ENCODE data around the gene WNT5B. TPM values are rescaled to one million over a fixed set of nuclear protein-coding genes. Genes with fewer than 3 reads are reported as not detected.

WNT5B gene
- total RNA-seq, 4 donors from 2014 or later, result 0.53 to 9.1 (median 0.94) TPM; not detected in 1

DNA sequence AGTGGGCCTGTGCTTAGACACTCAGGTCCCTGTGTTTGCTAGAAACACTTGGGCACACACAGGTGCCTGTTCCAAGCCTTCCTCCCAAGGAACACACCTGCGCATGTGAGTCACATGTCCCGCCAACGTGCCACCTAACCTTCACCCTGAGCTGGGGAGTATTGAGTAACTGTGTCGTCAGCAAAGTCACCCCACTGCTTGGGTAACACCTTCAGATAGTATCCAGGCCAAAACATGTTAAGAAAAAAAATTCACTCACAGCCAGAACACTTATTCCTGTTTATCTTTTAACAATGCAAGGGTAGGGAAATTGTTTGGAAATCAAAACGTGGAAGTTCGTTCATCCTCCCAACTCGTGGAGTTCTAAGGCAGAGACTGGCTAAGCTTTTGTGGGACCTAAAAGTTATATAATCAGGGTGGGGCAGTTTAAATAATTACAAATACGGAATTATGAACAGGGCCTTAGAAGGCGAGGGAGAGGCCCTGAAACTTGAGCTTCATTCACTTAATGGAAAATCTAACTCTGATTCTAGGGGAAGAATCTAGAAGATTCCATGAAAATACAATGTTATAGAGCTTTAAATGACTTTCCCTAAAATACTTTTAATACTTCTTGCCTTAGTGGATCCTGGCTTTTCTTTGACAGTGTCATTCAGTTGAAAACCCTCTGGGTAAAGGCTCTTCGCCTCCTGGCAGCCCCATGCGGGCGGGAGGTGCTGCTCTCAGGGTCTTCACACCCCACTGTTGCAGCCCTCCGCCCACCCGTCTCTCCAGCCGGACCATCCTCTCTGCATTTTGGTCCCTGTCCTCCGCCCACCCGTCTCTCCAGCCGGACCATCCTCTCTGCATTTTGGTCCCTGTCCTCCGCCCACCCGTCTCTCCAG is 31.5 kb downstream of the WNT5B start:
- TF ChIP-seq, protein P1, sequence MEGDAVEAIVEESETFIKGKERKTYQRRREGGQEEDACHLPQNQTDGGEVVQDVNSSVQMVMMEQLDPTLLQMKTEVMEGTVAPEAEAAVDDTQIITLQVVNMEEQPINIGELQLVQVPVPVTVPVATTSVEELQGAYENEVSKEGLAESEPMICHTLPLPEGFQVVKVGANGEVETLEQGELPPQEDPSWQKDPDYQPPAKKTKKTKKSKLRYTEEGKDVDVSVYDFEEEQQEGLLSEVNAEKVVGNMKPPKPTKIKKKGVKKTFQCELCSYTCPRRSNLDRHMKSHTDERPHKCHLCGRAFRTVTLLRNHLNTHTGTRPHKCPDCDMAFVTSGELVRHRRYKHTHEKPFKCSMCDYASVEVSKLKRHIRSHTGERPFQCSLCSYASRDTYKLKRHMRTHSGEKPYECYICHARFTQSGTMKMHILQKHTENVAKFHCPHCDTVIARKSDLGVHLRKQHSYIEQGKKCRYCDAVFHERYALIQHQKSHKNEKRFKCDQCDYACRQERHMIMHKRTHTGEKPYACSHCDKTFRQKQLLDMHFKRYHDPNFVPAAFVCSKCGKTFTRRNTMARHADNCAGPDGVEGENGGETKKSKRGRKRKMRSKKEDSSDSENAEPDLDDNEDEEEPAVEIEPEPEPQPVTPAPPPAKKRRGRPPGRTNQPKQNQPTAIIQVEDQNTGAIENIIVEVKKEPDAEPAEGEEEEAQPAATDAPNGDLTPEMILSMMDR (IDR thresholded peaks at IDR 0.05), result no peak
- peak; percentile 30 to 80 for TF ChIP-seq POLR2A (IDR thresholded peaks at IDR 0.05)
- H3K36me3 ChIP-seq, result no peaks in the 10 kb centered on the region
- H3K4me3 ChIP-seq, result peak overlapping the region in 2 of 4 donors; percentile 35 to 38
- H3K9me3 ChIP-seq, result no peaks in the 10 kb centered on the region
- no peaks in the 10 kb centered on the region for H3K27me3 ChIP-seq
- peak overlapping the region; percentile 57 to 97 (median 92) for H3K27ac ChIP-seq
- peak; percentile 47 to 95 (median 93) for DNase-seq
- H3K4me1 ChIP-seq, result peaks cover 0 to 31% (median 2%) of the 10 kb centered on the region in 4 donors

- Histone ChIP-seq H3K27me3 (no peaks in the 10 kb centered on the region), H3K36me3 (no peaks in the 10 kb centered on the region), H3K9me3 (no peaks in the 10 kb centered on the region), H3K4me1 (peaks cover 0 to 43% (median 6%) of the 10 kb centered on the region in 4 donors), H3K27ac (peak overlapping the region; percentile 90 to 99 (median 96)), H3K4me3 (peak overlapping the region; percentile 44 to 64 (median 51))
- TF ChIP-seq, protein P1 (IDR thresholded peaks at IDR 0.05), result peak in 1 of 6 experiments; percentile 19
- peak; percentile 45 to 86 for TF ChIP-seq POLR2A (IDR thresholded peaks at IDR 0.05)
- peak; percentile 86 to 97 (median 96) for DNase-seq
Observed at GRCh38 chr12:1661553-1662335, 32.7 kb downstream of the WNT5B start.

GRCh38 chr12:1662761-1663439 is 33.9 kb downstream of the WNT5B start:
- no peaks in the 10 kb centered on the region for H3K9me3 ChIP-seq
- no peaks in the 10 kb centered on the region for H3K36me3 ChIP-seq
- peak; percentile 27 to 89 (median 88) for DNase-seq
- TF ChIP-seq, protein P1 (IDR thresholded peaks at IDR 0.05), result peak in 4 of 6 experiments; percentile 36 to 76 (median 70)
- TF ChIP-seq POLR2A (IDR thresholded peaks at IDR 0.05), result peak; percentile 30 to 69
- H3K27me3 ChIP-seq, result no peaks in the 10 kb centered on the region
- peaks cover 0 to 53% (median 11%) of the 10 kb centered on the region in 4 donors for H3K4me1 ChIP-seq
- peak overlapping the region; percentile 12 to 41 (median 31) for H3K4me3 ChIP-seq
- H3K27ac ChIP-seq, result peak overlapping the region; percentile 38 to 99 (median 86)

DNA sequence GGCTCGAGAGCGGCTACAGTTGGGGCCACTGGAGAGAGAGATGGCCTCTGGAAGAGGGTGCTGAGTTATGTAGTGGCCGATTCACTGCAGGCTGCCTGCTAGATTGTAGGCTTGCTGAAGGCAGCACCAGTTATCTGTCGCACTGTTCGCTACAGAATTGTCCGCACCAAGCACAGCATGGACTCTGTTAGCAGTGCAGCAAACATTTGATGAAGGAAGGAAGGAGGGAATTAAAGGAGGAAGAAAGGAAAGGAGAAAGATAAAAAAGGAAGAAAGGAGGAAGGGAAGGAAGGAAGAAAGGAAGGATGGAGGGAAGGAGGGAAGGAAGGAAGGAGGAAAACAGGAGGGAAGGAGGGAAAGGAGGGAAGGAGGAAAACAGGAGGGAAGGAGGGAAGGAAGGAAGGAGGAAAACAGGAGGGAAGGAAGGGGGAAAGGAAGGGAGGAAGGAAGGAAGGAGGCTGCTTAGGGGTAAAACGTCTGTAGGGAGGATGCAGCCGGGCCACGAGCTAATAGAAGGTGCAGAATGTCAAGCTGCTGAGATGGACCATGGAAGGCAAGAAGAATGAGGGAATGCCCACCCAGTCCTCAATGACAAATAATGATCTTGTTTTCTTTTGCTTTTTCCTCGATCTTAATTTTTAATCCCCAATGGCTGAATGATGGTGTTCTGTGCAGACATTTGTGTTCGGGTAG is 34.6 kb downstream of the WNT5B start:
- no peak for DNase-seq
- Histone ChIP-seq H3K27me3 (no peaks in the 10 kb centered on the region), H3K36me3 (no peaks in the 10 kb centered on the region), H3K27ac (peak overlapping the region in 3 of 4 donors; percentile 76 to 99 (median 97)), H3K4me3 (peak overlapping the region in 1 of 4 donors; percentile 38), H3K9me3 (no peaks in the 10 kb centered on the region), H3K4me1 (peaks cover 0 to 53% (median 12%) of the 10 kb centered on the region in 4 donors)
- TF ChIP-seq, protein P1 (IDR thresholded peaks at IDR 0.05), result no peak

All from Peyer's patch (tissue), 4 donors.